GM12891 (cell line): ENCODE data around the gene TRIM33.
"Not testable (repeated sequence)": the region's sequence is repeated elsewhere in the genome, so short reads cannot be mapped to it uniquely, and the experiment has no call there.

Experiments
- DNase-seq: peaks from one replicate; pipeline ENCODE4 v3.0.0; 2011; ENCODE audit warnings: low spot score; ENCODE audit not compliant: insufficient read length
- FAIRE-seq: peaks from 2 replicates; lab custom pipeline; 2011; peaks lifted over from hg19 to GRCh38; lab: Jason Lieb, UNC
- PAX5 ChIP-seq: IDR thresholded peaks from 2 replicates; pipeline ENCODE4 v1.6.1; 2011; ENCODE audit warnings: low read length, moderate library complexity, mild to moderate bottlenecking; ENCODE audit not compliant: insufficient read depth, severe bottlenecking
- POLR2A ChIP-seq: IDR thresholded peaks from 2 replicates; pipeline ENCODE4 v1.6.1; 2011; ENCODE audit warnings: low read depth, low read length, control low read depth
- POLR2AphosphoS5 ChIP-seq: IDR thresholded peaks from 2 replicates; pipeline ENCODE4 v1.6.1; 2011; ENCODE audit warnings: low read depth, low read length, control low read depth
- POU2F2 ChIP-seq: IDR thresholded peaks from 2 replicates; pipeline ENCODE4 v1.6.1; 2011; ENCODE audit warnings: low read depth, mild to moderate bottlenecking, control low read depth, low read length, moderate library complexity
- SPI1 ChIP-seq: IDR thresholded peaks from 2 replicates; pipeline ENCODE4 v1.6.1; 2011; ENCODE audit warnings: low read depth, low read length, control low read depth
- TAF1 ChIP-seq: IDR thresholded peaks from 2 replicates; pipeline ENCODE4 v1.6.1; 2011; ENCODE audit warnings: low read depth, low read length, control low read depth

The TRIM33 gene

GRCh38 chr1:114455102-114455785 is 55.8 kb downstream of the TRIM33 start:
- TF ChIP-seq PAX5 (no peak), POLR2A (no peak), TAF1 (no peak), SPI1 (no peak), POLR2AphosphoS5 (no peak)
- no peak for FAIRE-seq
- DNase-seq = no peak

GRCh38 chr1:114454539-114454938 is 56.5 kb downstream of the TRIM33 start:
- FAIRE-seq (no peak), DNase-seq (no peak)
- TF ChIP-seq POLR2AphosphoS5 (no peak), SPI1 (no peak), POU2F2 (no peak), POLR2A (no peak), TAF1 (no peak), PAX5 (no peak)

- FAIRE-seq = no peak
- DNase-seq = no peak
- TF ChIP-seq SPI1 = no peak
- TF ChIP-seq POLR2AphosphoS5 = no peak
- no peak for TF ChIP-seq TAF1
- TF ChIP-seq POLR2A = no peak
- no peak for TF ChIP-seq POU2F2
- TF ChIP-seq PAX5 = no peak
These were observed 57.6 kb downstream of the TRIM33 start for GRCh38 chr1:114453361-114453784.

- TF ChIP-seq TAF1 = no peak
- DNase-seq (no peak), FAIRE-seq (no peak)
These were observed 62.5 kb downstream of the TRIM33 start for GRCh38 chr1:114448370-114449036.

GRCh38 chr1:114446198-114446597 is 64.8 kb downstream of the TRIM33 start:
- no peak for FAIRE-seq

GRCh38 chr1:114443226-114443625 is 67.8 kb downstream of the TRIM33 start:
- not testable (repeated sequence) for DNase-seq, FAIRE-seq

More at GRCh38 chr1:114446198-114446597, 64.8 kb downstream of the TRIM33 start:
- DNase-seq = no peak
- no peak for TF ChIP-seq SPI1
- no peak for TF ChIP-seq TAF1
- no peak for TF ChIP-seq POU2F2
- no peak for TF ChIP-seq POLR2A
- TF ChIP-seq PAX5 = no peak
- TF ChIP-seq POLR2AphosphoS5 = no peak

GRCh38 chr1:114441332-114441731 is 69.7 kb downstream of the TRIM33 start:
- FAIRE-seq = no peak
- DNase-seq = no peak
- TF ChIP-seq POLR2AphosphoS5 (no peak), PAX5 (no peak), SPI1 (no peak), POLR2A (no peak), POU2F2 (no peak), TAF1 (no peak)

GRCh38 chr1:114439369-114439768 is 71.6 kb downstream of the TRIM33 start:
- DNase-seq = no peak
- TF ChIP-seq PAX5 = no peak
- TF ChIP-seq POLR2AphosphoS5 = no peak
- no peak for TF ChIP-seq POU2F2
- no peak for TF ChIP-seq SPI1
- TF ChIP-seq POLR2A = no peak
- TF ChIP-seq TAF1 = no peak
- no peak for FAIRE-seq

- FAIRE-seq (no peak), DNase-seq (no peak)
- TF ChIP-seq SPI1 (no peak), PAX5 (no peak), POU2F2 (no peak), TAF1 (no peak), POLR2A (no peak), POLR2AphosphoS5 (no peak)
These were observed 73.2 kb downstream of the TRIM33 start for GRCh38 chr1:114437812-114438211.

- DNase-seq (no peak), FAIRE-seq (no peak)
- TF ChIP-seq POLR2AphosphoS5 (no peak), POU2F2 (no peak), TAF1 (no peak), PAX5 (no peak), POLR2A (no peak), SPI1 (no peak)
These were observed 74.2 kb downstream of the TRIM33 start for GRCh38 chr1:114436799-114437198.

GRCh38 chr1:114435088-114435715 is 75.8 kb downstream of the TRIM33 start:
- DNase-seq = no peak
- no peak for TF ChIP-seq POLR2A
- TF ChIP-seq PAX5 = no peak
- TF ChIP-seq TAF1 = no peak
- no peak for TF ChIP-seq POU2F2
- no peak for TF ChIP-seq POLR2AphosphoS5
- no peak for TF ChIP-seq SPI1
- FAIRE-seq = no peak
